ENCODE results near the gene CCDC81. TPM values are rescaled to one million over a fixed set of nuclear protein-coding genes. Genes with fewer than 3 reads are reported as not detected.

The CCDC81 gene
- polyA plus RNA-seq, 1 experiment: 4.3 TPM

- no peak for TF ChIP-seq CTCF (IDR thresholded peaks at IDR 0.05; ENCODE audit: insufficient read depth, low read depth, low read length)
- no peaks in the 10 kb centered on the region for H3K27me3 ChIP-seq (ENCODE audit: control insufficient read depth, insufficient read depth, low read length)
- DNase-seq (ENCODE audit: low read depth): no peak
- H3K4me3 ChIP-seq (ENCODE audit: low read depth, low read length): no peak overlapping the region
- CTCF ChIA-PET: interaction anchor here (0.7 to 1.4 kb wide), 4 partner anchors 8 to 527 kb away, joined by 3 to 4 read pairs (median 4); no protein-coding TSS in a partner anchor
- POLR2A ChIA-PET: no interaction called here
- no peaks in the 10 kb centered on the region for H3K36me3 ChIP-seq (ENCODE audit: control insufficient read depth, insufficient read depth, low read length)
Measured at GRCh38 chr11:86469491-86470388, 95.1 kb downstream of the CCDC81 start.

Other genes with a start within 250 kb of the CCDC81 start
- gene EED, start 130.1 kb upstream of the CCDC81 start, polyA plus RNA-seq (2011; rRNA removed): 5.7 and 11.3 TPM in 2 replicates
- gene HIKESHI, start 72.6 kb upstream of the CCDC81 start, polyA plus RNA-seq (2011; rRNA removed): 60.5 and 119 TPM in 2 replicates

All from BJ (cell line).